Measurements from ENCODE around the gene ZNF182. TPM values are rescaled to one million over a fixed set of nuclear protein-coding genes. Genes with fewer than 3 reads are reported as not detected.

ZNF182 gene
- total and polyA plus RNA-seq, 9 of the 15 experiments (the other 6 are each of a cell fraction or from before 2014, with no cell fraction given) = 0.59 to 5.0 (median 3.9) TPM

DNA sequence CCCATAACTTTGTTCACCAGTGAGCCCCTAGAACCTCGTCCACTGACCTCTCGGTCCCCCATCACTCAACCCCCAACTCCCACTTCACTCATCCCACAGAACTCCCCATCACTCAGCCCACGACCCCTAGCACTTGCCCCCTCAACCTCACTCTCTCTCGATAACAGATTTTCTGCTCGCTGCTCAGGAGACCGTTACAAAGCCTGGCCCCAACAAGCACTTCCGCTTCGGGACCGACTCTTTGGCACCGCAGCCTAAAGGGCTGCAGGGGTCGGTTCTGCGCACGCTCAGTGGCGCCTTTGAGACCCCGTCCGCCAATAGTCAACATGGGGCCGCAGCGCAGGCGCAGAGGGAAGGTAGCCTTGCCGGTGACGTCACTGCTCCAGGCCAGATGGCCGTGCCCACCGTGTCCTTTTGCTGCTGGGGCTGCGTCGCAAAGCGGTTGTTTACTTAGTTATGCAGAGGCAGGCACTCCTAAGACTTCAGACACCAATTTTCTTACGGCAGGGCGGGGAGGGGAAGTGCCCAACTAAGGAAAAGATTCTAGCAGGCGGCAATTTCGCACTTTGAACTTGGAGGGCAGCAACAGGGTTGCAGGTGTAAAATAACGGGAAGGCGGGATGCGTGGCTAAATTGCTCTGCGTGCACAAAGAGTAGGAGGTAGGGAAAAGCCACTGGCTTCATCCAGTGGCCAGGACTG, at the start of gene ZNF182 (continued):
- TF ChIP-seq POLR2A (conservative IDR thresholded peaks at IDR 0.05) (peak; percentile 85), ZFP1 (CRISPR knock-in tag; IDR thresholded peaks at IDR 0.05) (no peak), RNF2 (IDR thresholded peaks at IDR 0.05) (no peak), SPI1 (IDR thresholded peaks at IDR 0.05; ENCODE audit: borderline replicate concordance, low read depth, low read length) (peak; percentile 92), ZEB2 (IDR thresholded peaks at IDR 0.05) (0 out of 2 replicates have a peak, but pooled peaks have one; percentile 11), TFAM (CRISPR knock-in tag; conservative IDR thresholded peaks at IDR 0.05) (no peak), HDAC1 (IDR thresholded peaks at IDR 0.05) (peak in 1 of 2 experiments; percentile 76; a peak in 2 of 4 replicates), MEF2A (IDR thresholded peaks at IDR 0.05; ENCODE audit: control insufficient read depth, low read depth, low read length) (no peak), NBN (IDR thresholded peaks at IDR 0.05; ENCODE audit: low read depth) (0 out of 2 replicates have a peak, but pooled peaks have one; percentile 36), DPF2 (IDR thresholded peaks at IDR 0.05) (0 out of 2 replicates have a peak, but pooled peaks have one; percentile 40), ZNF699 (CRISPR knock-in tag; IDR thresholded peaks at IDR 0.05; ENCODE audit: insufficient replicate concordance) (no peak), SUPT5H (IDR thresholded peaks at IDR 0.05) (peak; percentile 84), ATF7 (IDR thresholded peaks at IDR 0.05) (peak; percentile 98), PTTG1 (tag; IDR thresholded peaks at IDR 0.05; ENCODE audit: low read depth) (no peak), NR2C2 (CRISPR knock-in tag; IDR thresholded peaks at IDR 0.05) (0 out of 2 replicates have a peak, but pooled peaks have one; percentile 33), NR2C2 (tag; IDR thresholded peaks at IDR 0.05) (peak; percentile 53; the same call in 1 of the 2 replicates)
- TF ChIP-seq, protein P1, sequence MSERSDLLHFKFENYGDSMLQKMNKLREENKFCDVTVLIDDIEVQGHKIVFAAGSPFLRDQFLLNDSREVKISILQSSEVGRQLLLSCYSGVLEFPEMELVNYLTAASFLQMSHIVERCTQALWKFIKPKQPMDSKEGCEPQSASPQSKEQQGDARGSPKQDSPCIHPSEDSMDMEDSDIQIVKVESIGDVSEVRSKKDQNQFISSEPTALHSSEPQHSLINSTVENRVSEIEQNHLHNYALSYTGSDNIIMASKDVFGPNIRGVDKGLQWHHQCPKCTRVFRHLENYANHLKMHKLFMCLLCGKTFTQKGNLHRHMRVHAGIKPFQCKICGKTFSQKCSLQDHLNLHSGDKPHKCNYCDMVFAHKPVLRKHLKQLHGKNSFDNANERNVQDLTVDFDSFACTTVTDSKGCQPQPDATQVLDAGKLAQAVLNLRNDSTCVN (CRISPR knock-in tag; IDR thresholded peaks at IDR 0.05) = 0 out of 2 replicates have a peak, but pooled peaks have one; percentile 34
- TF ChIP-seq, protein P2, sequence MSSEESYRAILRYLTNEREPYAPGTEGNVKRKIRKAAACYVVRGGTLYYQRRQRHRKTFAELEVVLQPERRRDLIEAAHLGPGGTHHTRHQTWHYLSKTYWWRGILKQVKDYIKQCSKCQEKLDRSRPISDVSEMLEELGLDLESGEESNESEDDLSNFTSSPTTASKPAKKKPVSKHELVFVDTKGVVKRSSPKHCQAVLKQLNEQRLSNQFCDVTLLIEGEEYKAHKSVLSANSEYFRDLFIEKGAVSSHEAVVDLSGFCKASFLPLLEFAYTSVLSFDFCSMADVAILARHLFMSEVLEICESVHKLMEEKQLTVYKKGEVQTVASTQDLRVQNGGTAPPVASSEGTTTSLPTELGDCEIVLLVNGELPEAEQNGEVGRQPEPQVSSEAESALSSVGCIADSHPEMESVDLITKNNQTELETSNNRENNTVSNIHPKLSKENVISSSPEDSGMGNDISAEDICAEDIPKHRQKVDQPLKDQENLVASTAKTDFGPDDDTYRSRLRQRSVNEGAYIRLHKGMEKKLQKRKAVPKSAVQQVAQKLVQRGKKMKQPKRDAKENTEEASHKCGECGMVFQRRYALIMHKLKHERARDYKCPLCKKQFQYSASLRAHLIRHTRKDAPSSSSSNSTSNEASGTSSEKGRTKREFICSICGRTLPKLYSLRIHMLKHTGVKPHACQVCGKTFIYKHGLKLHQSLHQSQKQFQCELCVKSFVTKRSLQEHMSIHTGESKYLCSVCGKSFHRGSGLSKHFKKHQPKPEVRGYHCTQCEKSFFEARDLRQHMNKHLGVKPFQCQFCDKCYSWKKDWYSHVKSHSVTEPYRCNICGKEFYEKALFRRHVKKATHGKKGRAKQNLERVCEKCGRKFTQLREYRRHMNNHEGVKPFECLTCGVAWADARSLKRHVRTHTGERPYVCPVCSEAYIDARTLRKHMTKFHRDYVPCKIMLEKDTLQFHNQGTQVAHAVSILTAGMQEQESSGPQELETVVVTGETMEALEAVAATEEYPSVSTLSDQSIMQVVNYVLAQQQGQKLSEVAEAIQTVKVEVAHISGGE (CRISPR knock-in tag; IDR thresholded peaks at IDR 0.05) = peak in 1 of 3 experiments; percentile 41; a peak in 1 of 6 replicates
- TF ChIP-seq, protein P3, sequence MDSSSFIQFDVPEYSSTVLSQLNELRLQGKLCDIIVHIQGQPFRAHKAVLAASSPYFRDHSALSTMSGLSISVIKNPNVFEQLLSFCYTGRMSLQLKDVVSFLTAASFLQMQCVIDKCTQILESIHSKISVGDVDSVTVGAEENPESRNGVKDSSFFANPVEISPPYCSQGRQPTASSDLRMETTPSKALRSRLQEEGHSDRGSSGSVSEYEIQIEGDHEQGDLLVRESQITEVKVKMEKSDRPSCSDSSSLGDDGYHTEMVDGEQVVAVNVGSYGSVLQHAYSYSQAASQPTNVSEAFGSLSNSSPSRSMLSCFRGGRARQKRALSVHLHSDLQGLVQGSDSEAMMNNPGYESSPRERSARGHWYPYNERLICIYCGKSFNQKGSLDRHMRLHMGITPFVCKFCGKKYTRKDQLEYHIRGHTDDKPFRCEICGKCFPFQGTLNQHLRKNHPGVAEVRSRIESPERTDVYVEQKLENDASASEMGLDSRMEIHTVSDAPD (CRISPR knock-in tag; IDR thresholded peaks at IDR 0.05) = no peak
- TF ChIP-seq, protein P4, sequence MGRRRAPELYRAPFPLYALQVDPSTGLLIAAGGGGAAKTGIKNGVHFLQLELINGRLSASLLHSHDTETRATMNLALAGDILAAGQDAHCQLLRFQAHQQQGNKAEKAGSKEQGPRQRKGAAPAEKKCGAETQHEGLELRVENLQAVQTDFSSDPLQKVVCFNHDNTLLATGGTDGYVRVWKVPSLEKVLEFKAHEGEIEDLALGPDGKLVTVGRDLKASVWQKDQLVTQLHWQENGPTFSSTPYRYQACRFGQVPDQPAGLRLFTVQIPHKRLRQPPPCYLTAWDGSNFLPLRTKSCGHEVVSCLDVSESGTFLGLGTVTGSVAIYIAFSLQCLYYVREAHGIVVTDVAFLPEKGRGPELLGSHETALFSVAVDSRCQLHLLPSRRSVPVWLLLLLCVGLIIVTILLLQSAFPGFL (CRISPR knock-in tag; IDR thresholded peaks at IDR 0.05) = no peak
- TF ChIP-seq, protein P5, sequence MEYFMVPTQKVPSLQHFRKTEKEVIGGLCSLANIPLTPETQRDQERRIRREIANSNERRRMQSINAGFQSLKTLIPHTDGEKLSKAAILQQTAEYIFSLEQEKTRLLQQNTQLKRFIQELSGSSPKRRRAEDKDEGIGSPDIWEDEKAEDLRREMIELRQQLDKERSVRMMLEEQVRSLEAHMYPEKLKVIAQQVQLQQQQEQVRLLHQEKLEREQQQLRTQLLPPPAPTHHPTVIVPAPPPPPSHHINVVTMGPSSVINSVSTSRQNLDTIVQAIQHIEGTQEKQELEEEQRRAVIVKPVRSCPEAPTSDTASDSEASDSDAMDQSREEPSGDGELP (CRISPR knock-in tag; IDR thresholded peaks at IDR 0.05; ENCODE audit: borderline replicate concordance) = peak; percentile 56; the same call in 1 of the 2 replicates

All from K562 (cell line).